HCT116 (cell line): Measurements from ENCODE around the gene PITPNC1. TPM values are rescaled to one million over a fixed set of nuclear protein-coding genes. Genes with fewer than 3 reads are reported as not detected.

ENCODE experiments used
- ATAC-seq: fragments of 200-7000 bp; cut with Tn5 transposase; 2 replicates; pipeline ENCODE4 v1.9.1; 2020; ENCODE audit warnings: mild to moderate bottlenecking, moderate library complexity
- BruUV-seq: library from RNA; stranded (reverse); fragments of 400-500 nt; replicated peaks from 2 replicates; lab custom pipeline; 2021; lab: Mats Ljungman, UMichigan
- CTCF ChIA-PET: fragments of 300-600 bp; sonication (Branson Sonifier 250); formaldehyde crosslinking; loops from one replicate; lab custom pipeline; 2021; ENCODE audit warnings: antibody characterized with exemption; lab: Charles Lee
- POLR2A ChIA-PET: fragments of 300-600, 350-600 bp; sonication (Branson Sonifier 250); formaldehyde crosslinking; loops from one replicate; lab custom pipeline; 2021; ENCODE audit warnings: antibody characterized with exemption; lab: Charles Lee
- RAD21 ChIA-PET, 2 experiments: fragments of 300-600 bp; sonication (Branson Sonifier 250); formaldehyde crosslinking; loops; one replicate each; lab custom pipeline; 2023; ENCODE audit warnings: low total read pairs in 2 of 2; ENCODE audit not compliant: uncharacterized antibody in 2 of 2, unreplicated experiment in 2 of 2, low non-redundant PET in 1 of 2; lab: Charles Lee
- DNase-seq: peaks from one replicate; pipeline ENCODE4 v3.0.0-alpha.2; 2010; ENCODE audit warnings: low read depth, low spot score
- H2AFZ ChIP-seq: fragments of 200-600 bp; shearing (Covaris generic), sonication (generic); 2 replicates; pipeline ENCODE4 v1.6.1; 2017; ENCODE audit warnings: low read depth, mixed run types, mixed read lengths, antibody characterized with exemption, low read length; ENCODE audit not compliant: poor library complexity, severe bottlenecking
- H3K27ac ChIP-seq: 2 replicates; pipeline ENCODE4 v1.5.1; 2012; ENCODE audit warnings: low read depth, low read length
- H3K27me3 ChIP-seq: fragments of 200-600 bp; sonication (generic); 2 replicates; pipeline ENCODE4 v1.6.1; 2016; ENCODE audit warnings: mixed run types, low read length, mixed read lengths; ENCODE audit not compliant: insufficient read depth
- H3K36me3 ChIP-seq, 2 experiments: fragments of 200-500 bp in 1 of 2; fragments of 200-600 bp in 1 of 2; sonication (Bioruptor generic) in 1 of 2; sonication (generic) in 1 of 2; 2 replicates each; pipeline versions ENCODE4 v1.5.1 to v1.6.1; 2014 to 2016; ENCODE audit warnings: low read length in 2 of 2, inconsistent platforms in 1 of 2, mixed read lengths in 1 of 2, mixed run types in 1 of 2; ENCODE audit not compliant: insufficient read depth in 2 of 2, control insufficient read depth in 1 of 2
- H3K4me1 ChIP-seq, 2 experiments: fragments of 200-600 bp in 1 of 2; sonication (generic) in 1 of 2; 2 replicates each; pipeline versions ENCODE4 v1.5.1 to v1.6.1; 2012 to 2017; ENCODE audit warnings: low read length in 2 of 2, inconsistent platforms in 1 of 2, mild to moderate bottlenecking in 1 of 2, mixed read lengths in 1 of 2, mixed run types in 1 of 2, moderate library complexity in 1 of 2; ENCODE audit not compliant: insufficient read depth in 2 of 2, control insufficient read depth in 1 of 2
- H3K4me2 ChIP-seq: fragments of 200-600 bp; sonication (generic); 2 replicates; pipeline ENCODE4 v1.6.1; 2017; ENCODE audit warnings: mixed run types, low read length, mixed read lengths
- H3K4me3 ChIP-seq, 2 experiments: fragments of 200-600 bp in 1 of 2; sonication (generic) in 1 of 2; replicated peaks in 1 of 2; 2 replicates each; pipeline ENCODE4 v1.5.1; 2011 to 2016; ENCODE audit warnings: low read length in 2 of 2, control low read depth in 1 of 2, low read depth in 1 of 2, mild to moderate bottlenecking in 1 of 2, mixed read lengths in 1 of 2, mixed run types in 1 of 2
- H3K79me2 ChIP-seq: fragments of 200-600 bp; sonication (generic); 2 replicates; pipeline ENCODE4 v1.6.1; 2017; ENCODE audit warnings: mild to moderate bottlenecking, mixed run types, low read length, moderate library complexity, mixed read lengths; ENCODE audit not compliant: insufficient read depth
- H3K9ac ChIP-seq: fragments of 200-600 bp; sonication (generic); 2 replicates; pipeline ENCODE4 v1.6.1; 2016; ENCODE audit warnings: low read length, mixed read lengths
- H3K9me2 ChIP-seq: fragments of 200-600 bp; sonication (generic), shearing (Covaris generic); 2 replicates; pipeline ENCODE4 v1.6.1; 2017; ENCODE audit warnings: mixed run types, mild to moderate bottlenecking, moderate library complexity; ENCODE audit not compliant: insufficient read depth
- H3K9me3 ChIP-seq, 2 experiments: fragments of 200-500 bp in 1 of 2; fragments of 200-600 bp in 1 of 2; sonication (Bioruptor generic) in 1 of 2; sonication (generic) in 1 of 2; 2 replicates each; pipeline ENCODE4 v1.6.1; 2014 to 2017; ENCODE audit warnings: low read length in 2 of 2, mixed read lengths in 2 of 2, inconsistent platforms in 1 of 2, low read depth in 1 of 2, mild to moderate bottlenecking in 1 of 2, mixed run types in 1 of 2, moderate library complexity in 1 of 2; ENCODE audit not compliant: control insufficient read depth in 1 of 2, insufficient read depth in 1 of 2
- H4K20me1 ChIP-seq: fragments of 200-600 bp; sonication (generic), shearing (Covaris generic); 2 replicates; pipeline ENCODE4 v1.6.1; 2017; ENCODE audit warnings: mixed run types, mild to moderate bottlenecking, moderate library complexity; ENCODE audit not compliant: insufficient read depth
- CBX3 ChIP-seq: IDR thresholded peaks from 2 replicates; pipeline ENCODE4 v1.6.1; 2012; ENCODE audit warnings: low read depth
- EGR1 ChIP-seq: IDR thresholded peaks from 2 replicates; pipeline ENCODE4 v1.6.1; 2012; ENCODE audit warnings: low read depth
- ELF1 ChIP-seq: IDR thresholded peaks from 2 replicates; pipeline ENCODE4 v1.6.1; 2012; ENCODE audit warnings: low read depth, borderline replicate concordance
- EZH2phosphoT487 ChIP-seq: fragments of 200-600 bp; IDR thresholded peaks from 2 replicates; pipeline ENCODE4 v1.6.1; 2018; ENCODE audit warnings: antibody characterized with exemption, borderline replicate concordance
- SIN3A ChIP-seq: IDR thresholded peaks from 2 replicates; pipeline ENCODE4 v1.6.1; 2012; ENCODE audit warnings: low read depth
- TCF7L2 ChIP-seq: IDR thresholded peaks from 2 replicates; pipeline ENCODE4 v1.7.0; 2011; ENCODE audit warnings: borderline replicate concordance, inconsistent platforms; ENCODE audit not compliant: insufficient read depth, insufficient read length; ENCODE audit errors: extremely low read depth
- ZFX ChIP-seq: fragments of 450-650 bp; IDR thresholded peaks from 2 replicates; pipeline ENCODE4 v1.6.1; 2017
- ZNF274 ChIP-seq: fragments of 200-500 bp; sonication (Bioruptor generic); IDR thresholded peaks from 2 replicates; pipeline ENCODE4 v1.6.1; 2014; ENCODE audit warnings: mild to moderate bottlenecking, low read depth, low read length, inconsistent platforms
- intact Hi-C: fragments of 100-400 bp; cut with micrococcal nuclease; formaldehyde crosslinking; loops from 2 replicates; pipeline ENCODE4 v1.10.0; 2022
- total RNA-seq: library from RNA; stranded (reverse); gene quantifications from one replicate; pipeline ENCODE4 v1.2.1, GENCODE V29; 2021; ENCODE audit not compliant: unreplicated experiment
- TF ChIP-seq, protein P1 (sequence below), 3 experiments: fragments of 200-600 bp in 1 of 3; sonication (generic) in 1 of 3; IDR thresholded peaks in 2 of 3; conservative IDR thresholded peaks in 1 of 3; 2 replicates each; pipeline ENCODE4 v1.5.1; 2012 to 2017; ENCODE audit warnings: low read depth in 2 of 3, low read length in 2 of 3, antibody characterized with exemption in 1 of 3, borderline replicate concordance in 1 of 3, control low read depth in 1 of 3, mild to moderate bottlenecking in 1 of 3, mixed read lengths in 1 of 3, mixed run types in 1 of 3, moderate library complexity in 1 of 3; ENCODE audit not compliant: insufficient read depth in 1 of 3
- TF ChIP-seq, protein P2 (sequence below): IDR thresholded peaks from 2 replicates; pipeline ENCODE4 v1.6.1; 2012

PITPNC1 gene
- total RNA-seq, 1 experiment from 2014 or later: 41.9 TPM

DNA sequence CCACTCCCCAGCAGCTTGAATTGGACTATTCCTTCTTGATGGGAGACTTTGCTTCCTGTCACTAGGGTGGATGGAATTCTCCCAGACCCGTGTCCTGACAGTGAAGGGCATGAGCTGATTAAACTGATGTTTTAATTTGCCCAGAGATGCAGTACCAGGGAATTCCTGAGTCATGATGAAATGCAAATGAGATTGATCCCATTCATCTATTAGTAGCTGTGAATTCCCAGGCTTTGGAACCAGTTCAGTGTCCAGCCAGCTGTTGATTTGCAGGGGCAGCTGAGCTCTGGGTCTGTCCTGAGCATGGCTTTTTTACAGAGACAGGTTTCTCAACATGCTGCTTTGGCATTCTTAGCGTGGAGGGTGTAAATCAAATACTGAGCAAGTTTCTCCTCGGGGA, 157.9 kb downstream of the PITPNC1 start:
- H3K4me3 ChIP-seq: no peak overlapping the region
- H3K4me1 ChIP-seq: peaks cover 3 to 11% of the 10 kb centered on the region in 2 experiments
- no peak overlapping the region for H3K9ac ChIP-seq
- no peaks in the 10 kb centered on the region for H4K20me1 ChIP-seq
- no peak overlapping the region for H3K4me2 ChIP-seq
- BruUV-seq: no TSS peak
- no peaks in the 10 kb centered on the region for H3K27me3 ChIP-seq
- H3K79me2 ChIP-seq: no peaks in the 10 kb centered on the region
- peak; percentile 30; the same call in 1 of the 2 replicates for ATAC-seq
- H3K27ac ChIP-seq: no peak overlapping the region
- peaks cover 0 to 4% of the 10 kb centered on the region in 2 experiments; a peak in 1 of 4 replicates for H3K36me3 ChIP-seq
- no peaks in the 10 kb centered on the region for H3K9me2 ChIP-seq
- H2AFZ ChIP-seq: no peak overlapping the region
- ChIA-PET POLR2A (no interaction called here), CTCF (no interaction called here), RAD21 (no interaction called here)
- intact Hi-C loops: no loop called here
- no peaks in the 10 kb centered on the region for H3K9me3 ChIP-seq
- DNase-seq: no peak
- no peak for TF ChIP-seq CBX3
- TF ChIP-seq, protein P1, sequence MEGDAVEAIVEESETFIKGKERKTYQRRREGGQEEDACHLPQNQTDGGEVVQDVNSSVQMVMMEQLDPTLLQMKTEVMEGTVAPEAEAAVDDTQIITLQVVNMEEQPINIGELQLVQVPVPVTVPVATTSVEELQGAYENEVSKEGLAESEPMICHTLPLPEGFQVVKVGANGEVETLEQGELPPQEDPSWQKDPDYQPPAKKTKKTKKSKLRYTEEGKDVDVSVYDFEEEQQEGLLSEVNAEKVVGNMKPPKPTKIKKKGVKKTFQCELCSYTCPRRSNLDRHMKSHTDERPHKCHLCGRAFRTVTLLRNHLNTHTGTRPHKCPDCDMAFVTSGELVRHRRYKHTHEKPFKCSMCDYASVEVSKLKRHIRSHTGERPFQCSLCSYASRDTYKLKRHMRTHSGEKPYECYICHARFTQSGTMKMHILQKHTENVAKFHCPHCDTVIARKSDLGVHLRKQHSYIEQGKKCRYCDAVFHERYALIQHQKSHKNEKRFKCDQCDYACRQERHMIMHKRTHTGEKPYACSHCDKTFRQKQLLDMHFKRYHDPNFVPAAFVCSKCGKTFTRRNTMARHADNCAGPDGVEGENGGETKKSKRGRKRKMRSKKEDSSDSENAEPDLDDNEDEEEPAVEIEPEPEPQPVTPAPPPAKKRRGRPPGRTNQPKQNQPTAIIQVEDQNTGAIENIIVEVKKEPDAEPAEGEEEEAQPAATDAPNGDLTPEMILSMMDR (IDR thresholded peaks at IDR 0.05 in 2 of 3, conservative IDR thresholded peaks at IDR 0.05 in 1 of 3; ENCODE audit: borderline replicate concordance in 1 of 3, insufficient read depth in 1 of 3, low read depth in 2 of 3, low read length in 2 of 3): 0 out of 6 replicates have a peak, but pooled peaks of 1 of the 3 experiments have one; percentile 9

DNA sequence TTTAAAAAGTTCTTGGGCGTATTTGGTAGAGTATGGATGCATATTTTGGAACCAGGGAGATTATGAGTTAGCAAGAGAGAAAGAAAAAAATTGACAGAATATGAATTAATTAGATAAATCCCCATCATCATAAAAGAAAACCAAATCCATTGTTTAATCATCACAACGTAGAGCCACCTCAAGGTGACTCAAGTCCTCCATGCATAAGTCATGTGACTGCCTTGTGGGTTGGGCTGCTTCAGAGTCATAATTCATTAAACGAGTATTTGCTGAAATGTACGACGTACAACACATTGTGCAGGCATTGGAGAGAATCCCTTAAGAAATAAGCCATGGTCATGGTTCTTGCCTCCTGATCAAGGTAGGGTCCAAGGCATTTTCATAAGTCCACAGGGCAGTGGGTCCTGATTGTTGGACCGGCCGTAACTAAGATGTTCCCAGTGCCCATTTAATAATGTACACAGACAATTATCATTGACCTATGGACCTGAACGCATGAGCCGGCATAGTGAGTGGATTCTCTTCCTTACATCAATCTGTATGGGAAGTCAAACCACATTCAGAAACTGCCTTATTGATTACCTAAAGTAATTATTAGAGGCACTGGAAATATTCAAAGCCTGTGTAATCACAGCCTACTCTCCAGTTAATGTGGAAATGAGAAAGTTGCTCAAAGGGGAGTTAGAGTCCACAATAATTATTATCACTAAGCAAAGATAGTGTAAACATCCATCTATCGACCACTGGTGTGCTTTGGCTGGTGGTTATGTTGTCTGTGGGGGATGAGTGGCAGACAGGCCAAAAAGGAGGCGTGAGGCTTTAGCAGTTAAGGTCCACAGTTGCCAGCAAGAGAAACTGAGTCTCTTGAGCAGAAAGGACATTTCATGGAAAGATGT, 165.4 kb downstream of the PITPNC1 start:
- H3K4me2 ChIP-seq: no peak overlapping the region
- no peaks in the 10 kb centered on the region for H4K20me1 ChIP-seq
- H3K9me3 ChIP-seq: no peaks in the 10 kb centered on the region
- intact Hi-C loops: no loop called here
- H2AFZ ChIP-seq: no peak overlapping the region
- no peaks in the 10 kb centered on the region for H3K36me3 ChIP-seq
- no peak overlapping the region for H3K4me3 ChIP-seq
- ChIA-PET RAD21 (no interaction called here), POLR2A (no interaction called here), CTCF (no interaction called here)
- no peak for DNase-seq
- H3K4me1 ChIP-seq: peaks cover 0 to 7% of the 10 kb centered on the region in 2 experiments; a peak in 1 of 4 replicates
- H3K27me3 ChIP-seq: no peaks in the 10 kb centered on the region
- BruUV-seq: no TSS peak
- H3K79me2 ChIP-seq: no peaks in the 10 kb centered on the region
- no peak overlapping the region for H3K27ac ChIP-seq
- no peak for ATAC-seq
- 0 out of 2 replicates have a peak, but pooled peaks cover 4% of the 10 kb centered on the region for H3K9me2 ChIP-seq
- no peak overlapping the region for H3K9ac ChIP-seq
- TF ChIP-seq EGR1 (no peak), EZH2phosphoT487 (no peak), SIN3A (no peak), ZFX (no peak), CBX3 (no peak), ZNF274 (no peak), ELF1 (no peak), TCF7L2 (no peak)
- TF ChIP-seq, protein P1 (IDR thresholded peaks at IDR 0.05 in 2 of 3, conservative IDR thresholded peaks at IDR 0.05 in 1 of 3; ENCODE audit: borderline replicate concordance in 1 of 3, insufficient read depth in 1 of 3, low read depth in 2 of 3, low read length in 2 of 3): no peak
- TF ChIP-seq, protein P2, sequence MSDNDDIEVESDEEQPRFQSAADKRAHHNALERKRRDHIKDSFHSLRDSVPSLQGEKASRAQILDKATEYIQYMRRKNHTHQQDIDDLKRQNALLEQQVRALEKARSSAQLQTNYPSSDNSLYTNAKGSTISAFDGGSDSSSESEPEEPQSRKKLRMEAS: no peak
